Fibroblast of skin of right quadriceps (primary cell): ENCODE results near the gene ASPSCR1.

Source experiments
- DNase-seq: peaks from one replicate; pipeline ENCODE4 v3.0.0-alpha.2; 2013

The ASPSCR1 gene, protein sequence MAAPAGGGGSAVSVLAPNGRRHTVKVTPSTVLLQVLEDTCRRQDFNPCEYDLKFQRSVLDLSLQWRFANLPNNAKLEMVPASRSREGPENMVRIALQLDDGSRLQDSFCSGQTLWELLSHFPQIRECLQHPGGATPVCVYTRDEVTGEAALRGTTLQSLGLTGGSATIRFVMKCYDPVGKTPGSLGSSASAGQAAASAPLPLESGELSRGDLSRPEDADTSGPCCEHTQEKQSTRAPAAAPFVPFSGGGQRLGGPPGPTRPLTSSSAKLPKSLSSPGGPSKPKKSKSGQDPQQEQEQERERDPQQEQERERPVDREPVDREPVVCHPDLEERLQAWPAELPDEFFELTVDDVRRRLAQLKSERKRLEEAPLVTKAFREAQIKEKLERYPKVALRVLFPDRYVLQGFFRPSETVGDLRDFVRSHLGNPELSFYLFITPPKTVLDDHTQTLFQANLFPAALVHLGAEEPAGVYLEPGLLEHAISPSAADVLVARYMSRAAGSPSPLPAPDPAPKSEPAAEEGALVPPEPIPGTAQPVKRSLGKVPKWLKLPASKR

DNA sequence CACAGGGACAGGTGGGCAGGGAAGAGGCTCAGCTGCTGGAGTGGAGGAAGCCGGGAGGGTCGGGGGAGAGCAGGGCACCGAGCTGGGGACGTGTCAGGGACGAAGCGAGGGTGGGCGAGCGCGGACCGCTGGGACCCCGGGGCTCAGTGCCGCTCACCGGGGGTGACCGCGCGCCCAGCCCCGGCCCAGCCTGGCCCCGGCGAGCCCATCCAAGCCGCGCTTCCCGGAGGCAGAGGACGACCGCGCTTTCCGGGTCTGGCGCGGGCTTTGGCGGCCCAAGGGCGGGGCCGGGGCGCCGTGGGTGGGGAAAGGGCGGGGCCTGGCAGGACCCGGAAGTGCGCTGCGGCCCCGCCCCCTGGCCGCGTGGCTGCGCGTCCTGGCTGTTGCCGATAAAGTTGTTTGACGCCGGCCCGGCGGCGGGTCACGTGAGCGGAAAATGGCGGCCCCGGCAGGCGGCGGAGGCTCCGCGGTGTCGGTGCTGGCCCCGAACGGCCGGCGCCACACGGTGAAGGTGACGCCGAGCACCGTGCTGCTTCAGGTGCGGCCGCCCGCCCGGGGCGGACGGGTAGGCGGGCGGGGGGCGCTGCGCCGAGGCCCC lies at the start of gene ASPSCR1:
Gene ASPSCR1, plus strand, starts transcription at position 419 of the 598 bp plus-strand sequence. Its CDS starts 18 bp downstream, at position 437.
- DNase-seq: peak; percentile 91

DNA sequence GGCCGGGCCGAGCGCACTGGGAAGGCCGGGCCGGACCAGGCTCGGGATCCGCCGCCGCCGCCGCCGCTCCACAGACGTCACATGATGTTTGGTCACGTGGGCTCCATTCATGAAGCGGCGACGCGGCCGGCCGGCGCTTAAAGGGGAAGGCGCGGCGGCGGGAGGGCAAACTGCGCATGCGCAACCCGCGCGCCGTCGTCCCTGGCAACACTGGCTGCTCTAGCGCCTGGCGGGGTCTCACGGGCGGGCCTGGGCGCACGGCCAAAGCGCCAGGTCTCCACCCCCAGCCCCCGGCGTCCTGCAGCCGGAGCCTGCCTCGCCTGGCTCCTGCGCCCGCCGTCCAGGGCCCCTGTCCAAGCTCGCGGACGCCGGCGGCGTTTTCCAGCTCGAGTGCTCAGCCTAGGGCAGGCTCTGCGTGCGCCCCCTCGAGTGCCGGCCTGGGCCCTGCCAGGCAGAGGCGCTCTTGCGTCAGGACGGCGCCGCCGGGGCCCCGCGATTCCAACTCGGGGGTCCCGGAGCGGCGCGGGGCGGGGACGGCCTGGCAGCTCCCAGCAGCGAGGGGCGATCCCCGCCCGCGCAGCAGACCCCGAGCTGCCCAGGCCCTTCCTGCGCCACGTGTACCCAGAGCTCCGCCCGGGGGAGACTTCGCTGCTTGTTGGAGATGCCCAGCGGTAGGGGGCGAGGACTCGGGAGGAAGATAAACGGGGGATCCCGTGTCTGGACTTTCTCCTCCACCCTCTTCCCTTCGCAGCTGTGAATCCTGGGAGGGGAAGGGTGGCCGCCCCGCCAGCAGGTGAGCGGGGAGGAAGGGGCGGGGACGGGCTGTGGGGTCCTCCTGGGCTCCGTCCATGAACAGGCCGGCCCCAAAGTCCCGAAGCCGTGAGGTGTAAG lies 49.5 kb upstream of the ASPSCR1 start, which contains the start of gene MAFG:
Gene MAFG, minus strand, starts transcription at position 83 of the 891 bp plus-strand sequence. CDS start 4,550 bp downstream, outside the sequence.
- DNase-seq: peak; percentile 94

GRCh38 chr17:81928544-81929252 lies 48.7 kb upstream of the ASPSCR1 start:
- DNase-seq: no peak

- no peak for DNase-seq
Measured at GRCh38 chr17:81929253-81930141, 47.9 kb upstream of the ASPSCR1 start.

DNA sequence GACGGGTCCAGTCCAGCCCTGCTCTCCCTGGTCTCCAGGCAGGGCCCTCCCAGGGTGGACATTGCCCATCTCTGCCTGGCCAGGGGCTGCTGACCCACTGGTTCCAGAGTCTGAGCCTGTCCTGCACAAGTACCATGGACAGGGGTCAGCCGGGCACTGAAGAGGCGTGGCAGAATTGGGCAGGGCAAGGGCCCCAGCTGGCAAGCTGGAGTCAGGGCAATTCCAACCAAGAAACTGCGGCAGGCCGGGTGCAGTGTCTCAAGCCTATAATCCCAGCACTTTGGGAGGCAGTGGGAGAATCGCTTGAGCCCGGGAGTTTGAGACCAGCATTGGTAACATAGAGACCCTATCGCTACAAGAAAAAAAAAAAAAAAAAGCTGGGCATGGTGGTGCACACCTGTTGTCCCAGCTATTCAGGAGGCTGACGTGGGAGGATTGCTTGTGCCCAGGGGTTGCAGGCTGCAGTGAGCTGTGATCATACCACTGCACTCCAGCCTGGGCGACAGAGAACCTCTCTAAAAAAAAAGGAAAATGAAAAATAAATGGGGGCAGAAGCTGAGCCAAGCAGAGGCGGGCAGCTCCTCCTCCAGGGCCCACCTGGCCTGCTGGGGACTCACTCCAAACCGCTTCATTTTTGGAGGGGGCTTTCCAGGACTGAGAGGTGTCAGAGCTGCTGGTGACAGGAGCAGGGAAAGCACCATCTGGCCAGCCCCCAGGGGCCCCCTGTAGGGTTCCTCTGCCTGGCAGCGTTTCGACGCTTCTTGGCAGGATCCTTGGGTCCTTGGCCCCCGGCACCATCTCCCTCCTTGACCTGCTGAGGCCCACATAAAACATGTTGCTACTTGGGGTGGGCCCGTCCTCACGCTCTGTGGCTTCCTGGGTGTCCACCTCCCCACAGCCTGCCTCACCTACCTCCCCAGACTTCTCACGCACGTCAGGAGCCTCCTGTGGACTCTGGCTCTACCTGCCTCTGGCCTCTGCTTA lies 47.0 kb upstream of the ASPSCR1 start:
- DNase-seq: no peak

- no peak for DNase-seq
Measured at GRCh38 chr17:81931189-81931556, 46.3 kb upstream of the ASPSCR1 start.

- DNase-seq: no peak
Measured at GRCh38 chr17:81931557-81932332, 45.7 kb upstream of the ASPSCR1 start.

DNA sequence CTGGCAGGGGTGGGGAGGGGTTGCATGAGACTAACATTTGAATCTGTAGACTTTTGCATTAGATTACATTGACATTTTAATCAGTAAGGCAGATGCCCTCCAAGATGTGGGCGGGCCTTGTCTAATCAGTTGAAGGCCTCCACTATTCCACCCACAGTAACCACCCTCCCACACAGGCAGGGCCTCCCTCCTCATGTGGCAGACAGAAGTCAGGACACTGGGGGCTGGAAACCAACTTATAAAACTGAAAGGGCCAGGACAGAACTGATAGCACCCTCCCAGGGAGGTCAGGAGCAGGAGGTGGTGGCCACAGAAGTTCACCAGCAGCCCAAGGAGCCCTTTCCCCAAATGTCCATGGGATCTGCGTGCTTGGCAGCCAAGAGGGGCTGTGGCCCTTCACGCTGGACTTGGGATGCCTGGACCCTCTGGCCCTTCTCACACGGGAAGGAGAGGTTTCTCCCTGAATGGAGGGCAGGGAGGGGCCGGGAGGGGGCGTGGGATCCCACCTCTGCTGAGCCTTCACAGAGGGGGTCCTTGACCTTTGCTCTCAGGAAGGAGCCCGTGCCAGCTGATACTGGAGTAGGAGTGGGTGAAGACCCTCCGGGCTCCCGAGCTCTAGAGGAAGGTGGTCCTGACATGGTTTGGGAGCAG lies 45.0 kb upstream of the ASPSCR1 start:
- DNase-seq: no peak

GRCh38 chr17:81933178-81933699 lies 44.2 kb upstream of the ASPSCR1 start:
- DNase-seq: no peak

DNA sequence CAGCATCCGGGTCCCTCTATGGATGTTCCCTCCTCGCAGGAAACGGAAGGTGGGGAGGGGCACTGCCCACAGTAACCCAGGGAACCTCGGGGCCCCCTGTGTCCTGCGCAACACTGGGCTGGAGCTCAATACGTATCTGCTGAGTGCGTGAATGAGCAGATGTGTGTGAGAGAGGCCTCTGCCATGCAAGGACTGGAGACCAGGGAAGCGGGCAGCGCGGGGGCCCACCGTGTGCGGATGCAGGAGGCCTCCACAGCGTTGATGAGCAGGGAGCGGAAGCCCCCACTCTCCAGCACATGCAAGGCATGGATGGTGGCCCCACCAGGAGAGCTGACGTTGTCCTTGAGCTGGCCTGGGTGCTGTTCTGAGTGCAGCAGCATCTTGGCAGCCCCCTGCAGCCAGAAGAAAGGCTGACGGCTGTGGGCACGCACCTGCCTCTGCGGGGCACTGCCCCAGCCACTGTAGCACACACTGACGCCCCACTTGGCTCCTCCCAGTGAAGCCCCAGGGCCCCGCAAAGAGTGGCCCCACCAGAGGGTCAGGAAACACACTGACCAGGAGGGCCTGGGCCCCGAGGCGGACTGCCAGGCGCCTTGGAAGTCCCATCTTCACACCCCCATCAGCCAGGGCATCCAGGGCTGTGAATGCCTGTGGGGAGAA lies 43.2 kb upstream of the ASPSCR1 start:
- no peak for DNase-seq

- no peak for DNase-seq
Measured at GRCh38 chr17:81934850-81935708, 42.4 kb upstream of the ASPSCR1 start.

- DNase-seq: no peak
Measured at GRCh38 chr17:81935709-81936084, 41.7 kb upstream of the ASPSCR1 start.

DNA sequence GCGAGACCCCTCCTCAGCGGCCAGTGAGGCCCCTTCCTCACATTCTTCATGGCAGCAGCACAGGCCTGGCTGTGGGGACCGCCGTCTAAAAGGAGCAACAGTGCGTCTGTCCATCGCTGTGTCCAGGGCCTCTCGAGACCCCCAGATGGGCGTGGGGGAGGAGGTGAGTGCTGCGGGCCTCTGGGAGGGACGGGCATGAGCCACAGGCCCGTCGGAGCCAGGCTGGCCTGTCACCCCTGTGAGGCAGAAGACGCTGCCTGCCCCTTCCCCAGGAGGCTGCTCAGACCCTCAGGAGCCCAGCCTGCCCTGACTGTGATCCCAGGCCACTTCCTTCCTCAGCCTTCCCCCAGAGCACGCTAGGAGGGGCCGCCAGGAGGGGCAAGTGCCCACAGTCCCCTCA lies 38.2 kb upstream of the ASPSCR1 start:
- DNase-seq: no peak

- DNase-seq: no peak
Measured at GRCh38 chr17:81939881-81940385, 37.5 kb upstream of the ASPSCR1 start.

DNA sequence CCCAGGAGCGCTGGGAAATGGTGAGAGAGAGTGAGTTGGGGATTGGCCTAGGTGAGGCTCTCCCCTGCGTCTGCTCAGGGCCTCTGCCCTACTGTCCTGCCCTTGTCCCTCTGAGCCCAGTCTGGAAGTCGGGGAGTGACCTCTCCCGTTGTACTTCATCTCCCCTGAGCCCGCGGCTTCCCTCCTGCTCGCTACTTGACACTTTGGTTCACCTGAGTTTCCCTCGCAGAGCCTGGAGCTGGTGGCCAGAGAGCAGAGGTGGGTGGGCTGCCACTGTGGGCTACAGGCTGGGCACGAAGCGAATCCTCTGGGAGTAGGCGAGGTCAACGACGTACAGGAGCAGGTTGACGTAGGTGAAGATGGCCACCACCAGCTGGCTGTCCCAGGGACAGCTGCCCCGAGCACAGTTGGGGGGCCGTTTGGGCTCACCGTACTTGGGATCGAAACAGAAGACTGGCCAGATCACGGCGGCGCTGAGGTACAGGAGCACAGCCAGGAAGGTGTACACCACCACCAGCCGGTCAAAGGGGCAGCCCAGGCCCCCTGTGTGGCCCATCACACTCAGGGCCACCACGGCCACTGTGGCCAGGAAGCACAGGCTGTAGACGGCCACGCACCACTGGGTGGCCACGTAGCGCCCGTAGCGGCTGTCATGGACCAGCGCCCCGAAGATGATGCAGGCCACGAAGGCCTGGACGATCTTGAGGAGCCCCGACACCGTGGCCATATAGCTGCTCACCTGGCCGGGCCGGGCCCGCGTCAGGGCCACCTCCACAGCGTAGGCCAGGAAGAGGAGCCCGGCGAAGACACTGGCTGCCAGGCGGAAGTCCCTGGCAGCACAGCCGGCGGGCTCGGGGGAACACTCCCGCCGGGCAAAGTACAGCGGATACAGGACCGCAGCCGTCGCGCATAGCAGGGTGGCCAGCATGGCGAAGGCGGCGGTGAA lies 36.6 kb upstream of the ASPSCR1 start:
- no peak for DNase-seq
